ENCODE results near the gene SYNE1.

SYNE1 gene

DNA sequence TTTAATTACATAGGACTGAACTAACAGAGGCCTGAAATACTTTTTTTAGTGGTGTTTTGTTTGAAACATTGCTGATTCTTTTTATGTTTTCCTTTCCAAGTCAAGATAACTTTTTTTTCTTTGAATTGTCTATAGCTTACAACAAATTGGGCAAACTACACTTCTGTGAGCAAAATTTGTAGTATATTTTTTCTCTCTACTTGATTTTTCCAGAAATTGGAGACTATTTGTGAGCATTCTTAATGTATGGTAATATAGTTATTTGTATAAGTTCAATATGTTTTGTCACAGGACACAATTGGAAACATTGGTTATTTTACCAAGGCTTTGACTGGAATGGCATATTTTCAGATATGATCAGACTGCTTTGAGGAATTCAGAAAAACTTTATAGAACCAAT, 216.5 kb downstream of the SYNE1 start:
- Mint-ChIP-seq H3K36me3 (no peaks in the 10 kb centered on the region), H3K4me3 (no peak overlapping the region), H3K27me3 (peaks cover 7% of the 10 kb centered on the region), H3K4me1 (no peaks in the 10 kb centered on the region), H3K27ac (no peak overlapping the region), H3K9me3 (no peaks in the 10 kb centered on the region)
- CTCF ChIA-PET = no interaction called here
- DNase-seq = no peak

DNA sequence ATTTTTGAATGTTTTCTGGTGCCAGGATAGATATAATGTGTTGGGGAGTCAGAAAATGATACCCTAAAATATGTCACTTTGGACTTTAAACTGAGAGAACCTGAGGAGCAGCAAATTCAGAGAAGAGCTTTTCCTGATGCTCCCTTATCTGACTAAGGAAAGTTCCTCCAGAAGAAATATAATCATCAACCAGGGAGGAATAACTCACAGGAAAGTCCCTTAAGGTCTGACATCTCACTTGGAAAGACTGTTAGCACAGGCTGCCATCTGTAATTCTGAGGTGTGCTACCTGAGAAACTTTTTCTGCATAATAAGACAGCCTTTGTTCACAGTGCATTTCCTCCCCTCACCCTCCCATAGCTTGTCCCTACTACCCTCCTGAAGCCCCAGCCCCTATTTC, 218.6 kb downstream of the SYNE1 start:
- Mint-ChIP-seq H3K4me3 (no peak overlapping the region), H3K27ac (no peak overlapping the region), H3K4me1 (no peaks in the 10 kb centered on the region), H3K9me3 (no peaks in the 10 kb centered on the region), H3K36me3 (no peaks in the 10 kb centered on the region), H3K27me3 (peaks cover 7% of the 10 kb centered on the region)
- no peak for DNase-seq
- CTCF ChIA-PET = interaction anchor here (1.1 kb wide), 1 partner anchor 10 kb away, joined by 3 read pairs; no protein-coding TSS in a partner anchor

DNA sequence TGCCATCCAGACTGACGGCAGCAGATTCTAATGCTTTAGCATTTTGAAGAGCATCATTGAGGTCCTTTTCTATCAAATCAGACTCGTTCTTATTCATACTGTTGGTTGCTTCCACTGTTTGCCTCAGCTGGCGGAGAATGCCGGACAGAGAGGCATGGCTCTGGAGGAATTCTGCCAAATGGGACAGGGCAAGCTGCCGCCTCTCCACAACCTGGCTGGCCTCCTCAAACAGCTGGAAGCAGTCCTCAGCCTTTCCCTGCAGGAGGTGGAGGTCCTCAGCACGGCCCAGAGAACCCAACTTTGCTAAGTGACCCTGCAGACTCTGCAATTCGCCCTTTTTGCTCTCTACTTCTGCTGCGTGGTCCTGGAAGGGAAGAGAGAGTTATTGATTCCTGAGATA, 220.5 kb downstream of the SYNE1 start:
- CTCF ChIA-PET = no interaction called here
- Mint-ChIP-seq H3K9me3 (no peaks in the 10 kb centered on the region), H3K27me3 (peaks cover 7% of the 10 kb centered on the region), H3K36me3 (no peaks in the 10 kb centered on the region), H3K4me1 (no peaks in the 10 kb centered on the region), H3K27ac (no peak overlapping the region), H3K4me3 (no peak overlapping the region)
- no peak for DNase-seq

DNA sequence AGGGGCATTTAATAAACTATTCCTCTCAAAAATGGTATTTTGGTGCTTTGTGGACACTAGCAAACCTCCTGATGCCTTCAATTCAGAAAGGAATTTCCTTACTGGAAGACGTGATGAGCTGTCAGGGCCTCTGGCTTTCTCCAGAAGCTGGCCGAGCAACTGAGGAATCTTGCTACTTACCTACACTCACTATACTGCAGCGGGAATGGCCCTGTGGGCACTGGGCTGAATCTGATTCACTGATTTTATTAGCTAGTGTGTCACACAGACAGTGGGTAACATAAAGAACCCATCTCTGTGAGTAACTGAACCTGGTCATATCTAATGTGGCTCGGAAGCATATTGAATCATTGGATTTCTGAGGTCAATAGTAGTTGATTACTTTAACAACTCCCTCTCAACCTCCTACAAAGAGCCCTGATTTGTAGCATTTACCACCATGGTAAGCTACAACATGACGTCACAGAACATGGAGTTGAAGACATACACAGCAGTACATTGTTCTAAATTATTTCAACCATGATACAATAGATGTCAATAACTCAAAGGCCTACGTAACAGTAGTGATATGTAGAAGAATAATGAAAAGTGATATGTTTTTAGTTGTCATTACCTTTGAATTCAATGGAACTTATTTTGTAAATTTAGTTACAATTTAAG, 232.1 kb downstream of the SYNE1 start:
- Mint-ChIP-seq H3K27ac (no peak overlapping the region), H3K4me3 (no peak overlapping the region), H3K4me1 (no peaks in the 10 kb centered on the region), H3K9me3 (no peaks in the 10 kb centered on the region), H3K27me3 (no peaks in the 10 kb centered on the region), H3K36me3 (no peaks in the 10 kb centered on the region)
- CTCF ChIA-PET = no interaction called here
- no peak for DNase-seq

DNA sequence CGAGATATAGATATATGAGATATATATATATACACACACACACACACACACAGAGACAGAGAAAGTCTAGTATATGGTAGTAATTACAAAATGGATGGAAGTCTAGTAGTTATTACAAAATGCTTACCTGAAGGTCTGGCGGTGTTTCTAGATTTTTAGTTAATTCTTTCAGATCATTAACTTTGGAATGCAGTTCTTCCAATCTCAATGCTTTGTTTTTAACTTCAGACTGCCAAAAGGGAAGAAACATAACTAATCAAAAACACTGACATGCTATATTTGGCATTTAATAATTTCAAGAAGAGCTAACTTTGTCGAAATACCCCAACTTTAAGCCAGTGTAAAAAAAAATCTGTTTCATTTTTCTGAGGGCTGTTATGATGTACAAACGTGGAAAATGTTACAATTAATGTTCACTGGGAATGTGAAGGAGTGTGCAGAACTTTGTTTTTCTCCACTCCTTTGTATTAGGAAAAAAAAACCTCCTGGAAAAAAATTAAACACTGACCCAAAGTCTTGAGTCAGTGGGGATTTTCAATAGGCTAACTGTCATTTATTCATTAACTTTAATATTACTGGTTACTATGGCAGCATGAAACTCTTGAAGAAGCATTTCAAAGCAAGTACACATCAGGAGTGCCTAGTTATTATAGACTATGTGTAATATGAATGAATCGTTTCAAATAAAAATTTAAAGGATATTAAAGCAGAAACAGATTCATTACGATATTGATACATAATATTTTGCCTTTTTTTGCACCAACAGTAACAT, 232.9 kb downstream of the SYNE1 start:
- no peaks in the 10 kb centered on the region for H3K36me3 Mint-ChIP-seq

DNA sequence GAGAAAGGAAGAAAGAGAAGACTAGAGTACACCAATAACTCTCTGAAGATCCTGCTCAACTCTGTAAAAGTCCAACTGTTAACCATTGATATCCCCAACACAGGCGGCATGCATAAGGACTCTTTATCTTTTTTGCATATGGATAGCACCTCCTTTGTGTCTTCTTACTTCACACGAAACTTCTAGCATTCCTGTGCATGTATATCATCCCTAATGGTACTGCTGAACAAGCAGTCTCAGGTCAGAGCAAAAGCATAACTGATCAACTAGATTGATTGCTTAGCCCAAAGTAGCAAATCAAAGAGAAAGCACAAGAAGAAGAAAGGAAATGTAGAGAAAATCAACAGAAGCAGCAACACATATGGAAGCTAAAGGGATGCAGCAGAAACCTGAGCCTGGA, 234.4 kb downstream of the SYNE1 start:
- peak overlapping the region; percentile 1 for H3K27ac Mint-ChIP-seq
- H3K9me3 Mint-ChIP-seq = no peaks in the 10 kb centered on the region
- no peaks in the 10 kb centered on the region for H3K36me3 Mint-ChIP-seq
- H3K4me1 Mint-ChIP-seq = no peaks in the 10 kb centered on the region
- CTCF ChIA-PET = no interaction called here
- no peaks in the 10 kb centered on the region for H3K27me3 Mint-ChIP-seq
- H3K4me3 Mint-ChIP-seq = no peak overlapping the region
- no peak for DNase-seq

More for the DNA sequence above, 232.9 kb downstream of the SYNE1 start:
- H3K9me3 Mint-ChIP-seq = no peaks in the 10 kb centered on the region
- no peak overlapping the region for H3K27ac Mint-ChIP-seq
- no peak for DNase-seq
- no peaks in the 10 kb centered on the region for H3K27me3 Mint-ChIP-seq
- no peak overlapping the region for H3K4me3 Mint-ChIP-seq
- no peaks in the 10 kb centered on the region for H3K4me1 Mint-ChIP-seq
- CTCF ChIA-PET = no interaction called here

DNA sequence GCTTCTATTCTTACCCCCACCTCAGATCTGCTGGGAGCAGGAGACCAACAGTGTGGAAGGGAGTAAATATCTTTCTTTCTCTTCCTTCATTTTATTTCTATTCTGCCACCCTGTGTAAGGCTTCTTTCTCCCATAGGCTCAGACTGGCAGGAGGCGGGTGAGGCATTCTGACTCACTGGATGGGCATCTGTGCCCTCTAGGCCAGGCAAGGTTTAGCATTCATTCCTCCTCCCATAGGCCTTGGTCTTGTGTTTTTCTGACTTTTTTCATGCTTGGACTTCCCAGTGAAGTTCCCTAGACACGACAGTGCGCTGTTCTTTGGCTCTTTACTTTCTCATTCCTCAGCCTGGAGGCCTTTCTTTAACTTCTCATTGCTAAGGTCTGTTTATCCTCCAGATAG, 235.2 kb downstream of the SYNE1 start:
- DNase-seq = no peak
- no peaks in the 10 kb centered on the region for H3K36me3 Mint-ChIP-seq
- no peak overlapping the region for H3K27ac Mint-ChIP-seq
- peaks cover 4% of the 10 kb centered on the region for H3K27me3 Mint-ChIP-seq
- H3K4me1 Mint-ChIP-seq = no peaks in the 10 kb centered on the region
- CTCF ChIA-PET = no interaction called here
- H3K9me3 Mint-ChIP-seq = no peaks in the 10 kb centered on the region
- no peak overlapping the region for H3K4me3 Mint-ChIP-seq

DNA sequence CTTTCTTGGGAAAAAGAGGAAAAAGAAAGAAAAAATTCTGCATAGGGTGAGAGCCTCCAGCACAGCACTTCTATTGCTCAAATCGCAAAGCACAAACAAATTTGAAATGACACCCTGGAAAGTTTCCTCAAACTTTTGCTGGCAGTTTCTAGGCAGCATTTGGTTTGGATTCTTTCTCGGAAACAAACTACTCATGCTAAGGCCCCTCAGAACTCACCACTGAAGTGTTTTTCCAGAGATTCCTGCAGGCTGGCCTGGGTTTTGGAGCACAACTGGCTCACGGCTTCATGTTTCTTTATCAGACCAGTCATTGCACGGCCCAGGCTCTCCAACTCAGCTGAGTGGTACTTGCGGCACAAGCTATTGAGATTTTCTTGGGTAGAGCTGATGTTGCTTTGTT, 237.8 kb downstream of the SYNE1 start:
- no peak overlapping the region for H3K27ac Mint-ChIP-seq
- H3K36me3 Mint-ChIP-seq = no peaks in the 10 kb centered on the region
- CTCF ChIA-PET = no interaction called here
- H3K27me3 Mint-ChIP-seq = peaks cover 5% of the 10 kb centered on the region
- H3K9me3 Mint-ChIP-seq = no peaks in the 10 kb centered on the region
- H3K4me1 Mint-ChIP-seq = no peaks in the 10 kb centered on the region
- H3K4me3 Mint-ChIP-seq = no peak overlapping the region
- DNase-seq = no peak

DNA sequence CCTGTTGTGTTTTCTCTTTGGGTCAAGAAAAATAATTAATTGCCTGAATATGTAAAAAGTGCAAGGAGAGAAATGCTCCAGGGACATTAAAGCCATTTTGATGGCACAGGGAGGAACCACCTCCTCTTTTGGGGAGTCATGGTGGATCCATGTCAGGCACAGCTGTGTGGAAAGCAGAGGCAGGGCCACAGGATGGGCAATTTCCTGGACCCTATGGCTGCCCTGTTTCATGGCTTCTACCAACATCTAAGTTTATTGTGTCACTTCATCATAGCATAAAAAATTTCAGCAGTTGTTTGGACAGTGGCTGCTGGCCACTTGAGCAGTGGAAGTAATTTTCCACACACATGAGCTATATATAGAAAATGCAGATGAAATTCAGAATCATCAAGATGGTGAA, 238.2 kb downstream of the SYNE1 start:
- no peaks in the 10 kb centered on the region for H3K36me3 Mint-ChIP-seq
- CTCF ChIA-PET = no interaction called here
- no peaks in the 10 kb centered on the region for H3K9me3 Mint-ChIP-seq
- DNase-seq = no peak
- H3K4me1 Mint-ChIP-seq = no peaks in the 10 kb centered on the region
- H3K4me3 Mint-ChIP-seq = no peak overlapping the region
- peaks cover 8% of the 10 kb centered on the region for H3K27me3 Mint-ChIP-seq
- no peak overlapping the region for H3K27ac Mint-ChIP-seq

DNA sequence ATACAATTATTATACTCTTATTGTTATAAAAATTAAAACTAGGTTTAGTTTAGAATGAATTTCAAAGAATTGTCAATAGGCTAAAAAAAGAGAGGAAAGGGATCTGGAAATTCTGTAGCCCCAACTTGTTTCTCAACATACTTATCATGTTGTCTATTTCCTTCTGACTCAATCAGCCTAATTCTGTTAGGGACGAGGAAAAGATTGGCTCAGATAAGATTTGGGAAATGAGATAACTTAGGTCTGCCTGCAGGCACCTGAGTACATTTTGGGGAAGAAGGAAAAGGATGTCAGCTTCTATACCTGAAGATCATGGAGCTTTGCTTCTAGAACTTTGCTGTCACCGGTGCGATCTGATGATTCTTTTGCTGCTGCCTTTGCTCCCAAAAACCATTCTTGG, 238.8 kb downstream of the SYNE1 start:
- CTCF ChIA-PET = no interaction called here
- no peak overlapping the region for H3K27ac Mint-ChIP-seq

DNA sequence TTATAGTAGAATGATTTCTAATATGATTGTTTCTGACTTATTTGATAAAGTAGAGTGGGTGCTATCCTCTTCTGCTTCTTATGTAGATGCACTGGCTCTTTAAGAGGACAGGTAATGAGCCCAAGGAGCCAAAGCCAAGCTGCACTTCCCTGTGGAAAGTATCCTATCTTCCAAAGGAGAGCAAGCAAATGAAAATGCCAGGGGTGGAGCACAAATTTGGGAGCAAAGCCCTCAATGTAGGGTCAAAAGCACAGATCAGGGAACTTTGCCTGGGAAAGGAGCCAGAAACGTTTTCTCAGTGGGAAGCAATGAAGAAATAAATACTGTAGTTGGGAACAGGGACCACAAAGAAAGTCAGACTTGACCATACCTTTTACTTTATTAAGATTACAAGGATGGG, 242.9 kb downstream of the SYNE1 start:
- Mint-ChIP-seq H3K9me3 (no peaks in the 10 kb centered on the region), H3K4me1 (no peaks in the 10 kb centered on the region), H3K27me3 (peaks cover 17% of the 10 kb centered on the region), H3K4me3 (no peak overlapping the region), H3K27ac (no peak overlapping the region), H3K36me3 (no peaks in the 10 kb centered on the region)
- CTCF ChIA-PET = no interaction called here
- DNase-seq = no peak

More for the DNA sequence above, 238.8 kb downstream of the SYNE1 start:
- Mint-ChIP-seq H3K9me3 (no peaks in the 10 kb centered on the region), H3K36me3 (no peaks in the 10 kb centered on the region), H3K4me1 (no peaks in the 10 kb centered on the region), H3K4me3 (no peak overlapping the region), H3K27me3 (peaks cover 8% of the 10 kb centered on the region)
- DNase-seq = no peak

DNA sequence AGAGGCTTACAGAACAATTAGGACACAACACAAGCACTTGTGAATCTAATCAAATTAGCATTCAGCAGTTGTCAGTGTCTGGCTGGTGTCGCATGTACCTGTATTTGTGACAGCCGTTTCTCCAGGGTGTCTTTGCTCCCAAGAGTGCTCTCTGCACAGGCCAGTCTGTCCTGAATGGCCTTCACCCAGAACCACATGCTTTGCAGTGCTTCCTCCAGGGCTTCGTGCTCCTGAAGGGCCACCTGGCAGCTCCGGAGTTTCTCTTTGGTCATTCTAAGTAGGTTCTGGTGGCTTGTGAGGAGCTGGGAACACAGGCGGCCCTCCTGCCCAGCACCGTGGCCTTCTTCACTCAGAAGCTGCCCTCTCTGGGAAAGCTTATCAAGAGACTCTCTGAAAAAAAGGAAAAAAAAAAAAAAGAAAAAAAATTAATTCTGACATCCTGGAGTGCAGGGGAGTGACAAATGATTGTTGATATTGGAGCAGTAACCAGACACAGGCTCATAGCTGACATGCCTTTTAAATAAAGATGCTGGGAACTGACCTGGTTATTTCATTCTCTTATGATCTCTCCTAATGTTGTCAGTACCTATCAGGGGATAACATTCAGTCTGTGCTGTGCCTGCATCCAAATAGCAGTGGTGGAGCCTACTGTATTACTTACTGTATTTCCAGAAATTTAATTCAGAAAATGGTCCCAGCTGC, 245.8 kb downstream of the SYNE1 start:
- Mint-ChIP-seq H3K27ac (no peak overlapping the region), H3K36me3 (no peaks in the 10 kb centered on the region), H3K4me3 (no peak overlapping the region), H3K27me3 (peaks cover 13% of the 10 kb centered on the region), H3K4me1 (no peaks in the 10 kb centered on the region), H3K9me3 (no peaks in the 10 kb centered on the region)
- CTCF ChIA-PET = no interaction called here
- DNase-seq = no peak

DNA sequence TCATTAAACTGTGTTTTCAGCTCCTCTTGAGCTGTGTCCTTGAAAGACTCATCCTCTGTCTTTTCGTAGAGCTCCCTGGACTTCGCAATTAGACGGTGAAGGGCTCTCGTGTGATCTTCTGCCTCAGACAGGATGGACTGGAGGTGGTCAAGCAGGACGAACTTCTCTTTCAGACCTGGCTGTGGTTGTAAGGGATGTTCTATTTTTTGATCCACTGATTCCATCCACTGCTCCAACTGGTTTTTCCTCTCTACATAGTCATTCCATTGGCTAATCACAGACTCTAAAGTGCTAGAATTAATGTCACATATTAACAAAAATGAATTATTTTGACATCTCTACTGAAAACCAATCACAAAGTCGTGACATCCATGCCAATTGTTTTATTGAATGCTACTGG, 250.1 kb downstream of the SYNE1 start:
- Mint-ChIP-seq H3K36me3 (no peaks in the 10 kb centered on the region), H3K4me1 (no peaks in the 10 kb centered on the region), H3K27ac (no peak overlapping the region), H3K4me3 (no peak overlapping the region), H3K9me3 (no peaks in the 10 kb centered on the region), H3K27me3 (peaks cover 9% of the 10 kb centered on the region)
- no peak for DNase-seq
- CTCF ChIA-PET = no interaction called here

DNA sequence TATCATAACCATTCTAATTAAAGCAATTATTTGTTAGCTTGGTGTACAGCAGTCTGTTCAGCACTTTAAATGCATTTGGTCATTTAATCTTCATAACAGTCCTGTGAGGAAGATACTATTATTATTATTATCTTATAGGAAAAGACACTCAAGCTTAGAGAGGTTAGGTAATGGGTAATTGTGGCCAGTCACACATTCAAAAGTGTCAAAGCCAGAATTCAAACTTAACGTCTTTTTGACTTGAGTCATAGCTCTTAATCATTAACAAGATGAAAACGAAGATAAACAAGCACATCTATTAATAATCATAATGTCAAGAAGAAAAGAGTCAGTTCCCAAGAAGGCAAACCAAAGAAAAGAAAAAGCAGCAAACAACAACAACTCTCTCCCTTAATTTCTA, 251.0 kb downstream of the SYNE1 start:
- H3K27ac Mint-ChIP-seq = no peak overlapping the region
- no peak for DNase-seq
- no peaks in the 10 kb centered on the region for H3K4me1 Mint-ChIP-seq
- CTCF ChIA-PET = no interaction called here
- H3K9me3 Mint-ChIP-seq = no peaks in the 10 kb centered on the region
- no peaks in the 10 kb centered on the region for H3K36me3 Mint-ChIP-seq
- no peak overlapping the region for H3K4me3 Mint-ChIP-seq
- peaks cover 3% of the 10 kb centered on the region for H3K27me3 Mint-ChIP-seq
